HCT116 (cell line): Measurements from ENCODE around the gene FLT3LG. TPM values are rescaled to one million over a fixed set of nuclear protein-coding genes. Genes with fewer than 3 reads are reported as not detected.

Experiments used
- ATAC-seq: fragments of 200-7000 bp; cut with Tn5 transposase; 2 replicates; pipeline ENCODE4 v1.9.1; 2020; ENCODE audit warnings: mild to moderate bottlenecking, moderate library complexity
- BruUV-seq: library from RNA; stranded (reverse); fragments of 400-500 nt; replicated peaks from 2 replicates; lab custom pipeline; 2021; lab: Mats Ljungman, UMichigan
- CTCF ChIA-PET: fragments of 300-600 bp; sonication (Branson Sonifier 250); formaldehyde crosslinking; loops from one replicate; lab custom pipeline; 2021; ENCODE audit warnings: antibody characterized with exemption; lab: Charles Lee
- POLR2A ChIA-PET: fragments of 300-600, 350-600 bp; sonication (Branson Sonifier 250); formaldehyde crosslinking; loops from one replicate; lab custom pipeline; 2021; ENCODE audit warnings: antibody characterized with exemption; lab: Charles Lee
- RAD21 ChIA-PET, 2 experiments: fragments of 300-600 bp; sonication (Branson Sonifier 250); formaldehyde crosslinking; loops; one replicate each; lab custom pipeline; 2023; ENCODE audit warnings: low total read pairs in 2 of 2; ENCODE audit not compliant: uncharacterized antibody in 2 of 2, unreplicated experiment in 2 of 2, low non-redundant PET in 1 of 2; lab: Charles Lee
- DNase-seq: peaks from one replicate; pipeline ENCODE4 v3.0.0-alpha.2; 2010; ENCODE audit warnings: low read depth, low spot score
- H2AFZ ChIP-seq: fragments of 200-600 bp; shearing (Covaris generic), sonication (generic); 2 replicates; pipeline ENCODE4 v1.6.1; 2017; ENCODE audit warnings: low read depth, mixed run types, mixed read lengths, antibody characterized with exemption, low read length; ENCODE audit not compliant: poor library complexity, severe bottlenecking
- H3K27ac ChIP-seq: 2 replicates; pipeline ENCODE4 v1.5.1; 2012; ENCODE audit warnings: low read depth, low read length
- H3K27me3 ChIP-seq: fragments of 200-600 bp; sonication (generic); 2 replicates; pipeline ENCODE4 v1.6.1; 2016; ENCODE audit warnings: mixed run types, low read length, mixed read lengths; ENCODE audit not compliant: insufficient read depth
- H3K36me3 ChIP-seq, 2 experiments: fragments of 200-500 bp in 1 of 2; fragments of 200-600 bp in 1 of 2; sonication (Bioruptor generic) in 1 of 2; sonication (generic) in 1 of 2; 2 replicates each; pipeline versions ENCODE4 v1.5.1 to v1.6.1; 2014 to 2016; ENCODE audit warnings: low read length in 2 of 2, inconsistent platforms in 1 of 2, mixed read lengths in 1 of 2, mixed run types in 1 of 2; ENCODE audit not compliant: insufficient read depth in 2 of 2, control insufficient read depth in 1 of 2
- H3K4me1 ChIP-seq, 2 experiments: fragments of 200-600 bp in 1 of 2; sonication (generic) in 1 of 2; 2 replicates each; pipeline versions ENCODE4 v1.5.1 to v1.6.1; 2012 to 2017; ENCODE audit warnings: low read length in 2 of 2, inconsistent platforms in 1 of 2, mild to moderate bottlenecking in 1 of 2, mixed read lengths in 1 of 2, mixed run types in 1 of 2, moderate library complexity in 1 of 2; ENCODE audit not compliant: insufficient read depth in 2 of 2, control insufficient read depth in 1 of 2
- H3K4me2 ChIP-seq: fragments of 200-600 bp; sonication (generic); 2 replicates; pipeline ENCODE4 v1.6.1; 2017; ENCODE audit warnings: mixed run types, low read length, mixed read lengths
- H3K4me3 ChIP-seq, 2 experiments: fragments of 200-600 bp in 1 of 2; sonication (generic) in 1 of 2; replicated peaks in 1 of 2; 2 replicates each; pipeline ENCODE4 v1.5.1; 2011 to 2016; ENCODE audit warnings: low read length in 2 of 2, control low read depth in 1 of 2, low read depth in 1 of 2, mild to moderate bottlenecking in 1 of 2, mixed read lengths in 1 of 2, mixed run types in 1 of 2
- H3K79me2 ChIP-seq: fragments of 200-600 bp; sonication (generic); 2 replicates; pipeline ENCODE4 v1.6.1; 2017; ENCODE audit warnings: mild to moderate bottlenecking, mixed run types, low read length, moderate library complexity, mixed read lengths; ENCODE audit not compliant: insufficient read depth
- H3K9ac ChIP-seq: fragments of 200-600 bp; sonication (generic); 2 replicates; pipeline ENCODE4 v1.6.1; 2016; ENCODE audit warnings: low read length, mixed read lengths
- H3K9me2 ChIP-seq: fragments of 200-600 bp; sonication (generic), shearing (Covaris generic); 2 replicates; pipeline ENCODE4 v1.6.1; 2017; ENCODE audit warnings: mixed run types, mild to moderate bottlenecking, moderate library complexity; ENCODE audit not compliant: insufficient read depth
- H3K9me3 ChIP-seq, 2 experiments: fragments of 200-500 bp in 1 of 2; fragments of 200-600 bp in 1 of 2; sonication (Bioruptor generic) in 1 of 2; sonication (generic) in 1 of 2; 2 replicates each; pipeline ENCODE4 v1.6.1; 2014 to 2017; ENCODE audit warnings: low read length in 2 of 2, mixed read lengths in 2 of 2, inconsistent platforms in 1 of 2, low read depth in 1 of 2, mild to moderate bottlenecking in 1 of 2, mixed run types in 1 of 2, moderate library complexity in 1 of 2; ENCODE audit not compliant: control insufficient read depth in 1 of 2, insufficient read depth in 1 of 2
- H4K20me1 ChIP-seq: fragments of 200-600 bp; sonication (generic), shearing (Covaris generic); 2 replicates; pipeline ENCODE4 v1.6.1; 2017; ENCODE audit warnings: mixed run types, mild to moderate bottlenecking, moderate library complexity; ENCODE audit not compliant: insufficient read depth
- CBX3 ChIP-seq: IDR thresholded peaks from 2 replicates; pipeline ENCODE4 v1.6.1; 2012; ENCODE audit warnings: low read depth
- CEBPB ChIP-seq: IDR thresholded peaks from 2 replicates; pipeline ENCODE4 v1.6.1; 2012; ENCODE audit warnings: low read depth
- EGR1 ChIP-seq: IDR thresholded peaks from 2 replicates; pipeline ENCODE4 v1.6.1; 2012; ENCODE audit warnings: low read depth
- EZH2 ChIP-seq: fragments of 200-600 bp; sonication (generic); IDR thresholded peaks from 2 replicates; pipeline ENCODE4 v1.6.1; 2017; ENCODE audit warnings: antibody characterized with exemption, mixed run types
- FOSL1 ChIP-seq: IDR thresholded peaks from 2 replicates; pipeline ENCODE4 v1.6.1; 2012; ENCODE audit warnings: low read depth
- POLR2A ChIP-seq: IDR thresholded peaks from 2 replicates; pipeline ENCODE4 v1.7.0; 2011; ENCODE audit warnings: borderline replicate concordance; ENCODE audit not compliant: insufficient read depth, insufficient read length; ENCODE audit errors: extremely low read depth
- SIN3A ChIP-seq: IDR thresholded peaks from 2 replicates; pipeline ENCODE4 v1.6.1; 2012; ENCODE audit warnings: low read depth
- SP1 ChIP-seq: IDR thresholded peaks from 2 replicates; pipeline ENCODE4 v1.6.1; 2012; ENCODE audit warnings: low read depth
- SRF ChIP-seq: IDR thresholded peaks from 2 replicates; pipeline ENCODE4 v1.6.1; 2012; ENCODE audit warnings: low read depth
- YY1 ChIP-seq: IDR thresholded peaks from 2 replicates; pipeline ENCODE4 v1.6.1; 2011; ENCODE audit warnings: low read length, low read depth, moderate library complexity, mild to moderate bottlenecking; ENCODE audit not compliant: insufficient replicate concordance; ENCODE audit errors: extremely low read depth
- ZFX ChIP-seq: fragments of 450-650 bp; IDR thresholded peaks from 2 replicates; pipeline ENCODE4 v1.6.1; 2017
- ZNF274 ChIP-seq: fragments of 200-500 bp; sonication (Bioruptor generic); IDR thresholded peaks from 2 replicates; pipeline ENCODE4 v1.6.1; 2014; ENCODE audit warnings: mild to moderate bottlenecking, low read depth, low read length, inconsistent platforms
- intact Hi-C: fragments of 100-400 bp; cut with micrococcal nuclease; formaldehyde crosslinking; loops from 2 replicates; pipeline ENCODE4 v1.10.0; 2022
- total RNA-seq: library from RNA; stranded (reverse); gene quantifications from one replicate; pipeline ENCODE4 v1.2.1, GENCODE V29; 2021; ENCODE audit not compliant: unreplicated experiment
- TF ChIP-seq, protein P1 (sequence below), 3 experiments: fragments of 200-600 bp in 1 of 3; sonication (generic) in 1 of 3; IDR thresholded peaks in 2 of 3; conservative IDR thresholded peaks in 1 of 3; 2 replicates each; pipeline ENCODE4 v1.5.1; 2012 to 2017; ENCODE audit warnings: low read depth in 2 of 3, low read length in 2 of 3, antibody characterized with exemption in 1 of 3, borderline replicate concordance in 1 of 3, control low read depth in 1 of 3, mild to moderate bottlenecking in 1 of 3, mixed read lengths in 1 of 3, mixed run types in 1 of 3, moderate library complexity in 1 of 3; ENCODE audit not compliant: insufficient read depth in 1 of 3
- TF ChIP-seq, protein P2 (sequence below): IDR thresholded peaks from 2 replicates; pipeline ENCODE4 v1.6.1; 2011; ENCODE audit warnings: mild to moderate bottlenecking, low read length, moderate library complexity; ENCODE audit not compliant: insufficient replicate concordance; ENCODE audit errors: extremely low read depth
- TF ChIP-seq, protein P3 (sequence below): IDR thresholded peaks from 2 replicates; pipeline ENCODE4 v1.6.1; 2012
- TF ChIP-seq, protein P4 (sequence below): IDR thresholded peaks from 2 replicates; pipeline ENCODE4 v1.6.1; 2012

FLT3LG gene
- total RNA-seq, 1 experiment from 2014 or later, result 3.8 TPM

DNA sequence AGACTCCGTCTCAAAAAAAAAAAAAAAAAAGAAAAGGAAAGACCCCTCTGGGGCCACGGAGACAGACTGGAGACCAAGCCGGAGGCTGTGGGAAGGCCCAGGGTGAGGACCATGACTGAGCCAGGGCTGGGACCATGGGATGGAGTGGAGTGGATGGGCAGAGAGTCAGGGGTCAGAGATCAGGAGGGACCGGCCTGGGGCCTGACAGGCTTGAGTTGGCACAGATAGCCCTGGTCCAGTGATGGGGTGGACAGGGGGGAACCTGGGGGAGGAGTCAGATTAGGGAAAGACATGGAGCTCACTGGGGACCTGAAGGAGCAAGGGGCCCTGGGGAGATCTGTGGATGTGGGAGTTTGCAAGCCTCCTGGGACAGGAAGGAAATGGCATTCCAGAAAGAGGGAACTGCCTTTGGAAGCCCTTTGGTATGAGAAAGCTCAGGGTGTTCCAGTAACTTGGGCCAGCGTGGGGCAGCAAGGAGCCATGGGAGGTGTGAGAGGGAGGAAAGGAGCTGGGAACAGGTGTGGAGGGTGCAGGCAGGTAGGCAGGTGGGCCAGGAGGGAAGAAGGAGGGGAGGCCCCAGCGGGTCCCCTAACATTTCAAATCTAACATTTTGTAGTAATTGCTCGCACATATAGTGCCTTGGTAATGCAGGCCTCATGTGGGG lies 7.1 kb downstream of the FLT3LG start:
- Histone ChIP-seq H3K4me1 (peaks cover 8 to 15% of the 10 kb centered on the region in 2 experiments; a peak in 3 of 4 replicates), H3K4me2 (no peak overlapping the region), H3K9me3 (no peaks in the 10 kb centered on the region), H3K9me2 (no peaks in the 10 kb centered on the region), H4K20me1 (no peaks in the 10 kb centered on the region), H3K79me2 (no peaks in the 10 kb centered on the region), H3K36me3 (no peaks in the 10 kb centered on the region), H3K27ac (no peak overlapping the region), H3K9ac (no peak overlapping the region), H3K4me3 (no peak overlapping the region), H3K27me3 (no peaks in the 10 kb centered on the region), H2AFZ (no peak overlapping the region)
- no TSS peak for BruUV-seq
- CTCF ChIA-PET, result no interaction called here
- RAD21 ChIA-PET, result no interaction called here
- intact Hi-C loops, result no loop called here
- DNase-seq (no peak), ATAC-seq (no peak)
- TF ChIP-seq ZNF274, result no peak
- TF ChIP-seq, protein P1, sequence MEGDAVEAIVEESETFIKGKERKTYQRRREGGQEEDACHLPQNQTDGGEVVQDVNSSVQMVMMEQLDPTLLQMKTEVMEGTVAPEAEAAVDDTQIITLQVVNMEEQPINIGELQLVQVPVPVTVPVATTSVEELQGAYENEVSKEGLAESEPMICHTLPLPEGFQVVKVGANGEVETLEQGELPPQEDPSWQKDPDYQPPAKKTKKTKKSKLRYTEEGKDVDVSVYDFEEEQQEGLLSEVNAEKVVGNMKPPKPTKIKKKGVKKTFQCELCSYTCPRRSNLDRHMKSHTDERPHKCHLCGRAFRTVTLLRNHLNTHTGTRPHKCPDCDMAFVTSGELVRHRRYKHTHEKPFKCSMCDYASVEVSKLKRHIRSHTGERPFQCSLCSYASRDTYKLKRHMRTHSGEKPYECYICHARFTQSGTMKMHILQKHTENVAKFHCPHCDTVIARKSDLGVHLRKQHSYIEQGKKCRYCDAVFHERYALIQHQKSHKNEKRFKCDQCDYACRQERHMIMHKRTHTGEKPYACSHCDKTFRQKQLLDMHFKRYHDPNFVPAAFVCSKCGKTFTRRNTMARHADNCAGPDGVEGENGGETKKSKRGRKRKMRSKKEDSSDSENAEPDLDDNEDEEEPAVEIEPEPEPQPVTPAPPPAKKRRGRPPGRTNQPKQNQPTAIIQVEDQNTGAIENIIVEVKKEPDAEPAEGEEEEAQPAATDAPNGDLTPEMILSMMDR (IDR thresholded peaks at IDR 0.05 in 2 of 3, conservative IDR thresholded peaks at IDR 0.05 in 1 of 3; ENCODE audit: borderline replicate concordance in 1 of 3, insufficient read depth in 1 of 3, low read depth in 2 of 3, low read length in 2 of 3), result 0 out of 6 replicates have a peak, but pooled peaks of 1 of the 3 experiments have one; percentile 3
- POLR2A ChIA-PET, result interaction anchor here (1.3 kb wide), 1 partner anchor 15 kb away, joined by 4 read pairs; the partner anchor contains the start of gene RPS11

DNA sequence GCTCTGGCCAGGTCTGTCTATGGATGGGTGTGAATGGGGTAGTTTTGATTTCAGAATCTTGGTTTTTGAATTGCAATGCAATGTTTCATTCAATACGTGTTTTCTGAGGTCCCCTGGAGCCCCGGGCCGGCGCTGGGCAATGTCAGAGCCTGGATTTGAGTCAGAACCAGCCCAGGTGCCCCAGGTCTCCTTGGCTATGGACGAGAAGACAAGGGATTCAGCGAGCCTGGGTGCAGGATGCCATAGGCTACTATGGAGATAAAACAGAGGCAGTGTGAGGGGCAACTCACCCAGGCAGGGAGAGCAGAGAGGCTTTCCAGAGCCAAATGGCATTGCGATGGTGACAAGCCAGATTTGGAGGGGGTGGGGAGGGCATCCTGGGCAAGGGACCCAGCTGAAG lies 12.2 kb downstream of the FLT3LG start:
- Histone ChIP-seq H3K9ac (no peak overlapping the region), H3K27ac (peak overlapping the region; percentile 20; the same call in 1 of the 2 replicates), H3K9me3 (no peaks in the 10 kb centered on the region), H3K9me2 (no peaks in the 10 kb centered on the region), H4K20me1 (peaks cover 19% of the 10 kb centered on the region; the same call in 1 of the 2 replicates), H3K4me1 (peaks cover 7 to 31% of the 10 kb centered on the region in 2 experiments; a peak in 3 of 4 replicates), H3K4me3 (no peak overlapping the region), H3K27me3 (no peaks in the 10 kb centered on the region), H3K36me3 (peaks cover 21 to 38% of the 10 kb centered on the region in 2 experiments), H3K4me2 (peak overlapping the region; percentile 85), H2AFZ (no peak overlapping the region), H3K79me2 (peaks cover 39% of the 10 kb centered on the region)
- CTCF ChIA-PET, result no interaction called here
- no TSS peak for BruUV-seq
- ATAC-seq (no peak), DNase-seq (no peak)
- RAD21 ChIA-PET, result no interaction called here
- POLR2A ChIA-PET, result interaction anchor here (1.4 kb wide), 1 partner anchor 8 kb away, joined by 4 read pairs; no protein-coding TSS in a partner anchor
- intact Hi-C loops, result no loop called here
- TF ChIP-seq EZH2 (no peak), SP1 (no peak), CEBPB (no peak), SIN3A (no peak), CBX3 (no peak), POLR2A (no peak), ZFX (no peak), FOSL1 (no peak), EGR1 (no peak), SRF (no peak), YY1 (no peak)
- TF ChIP-seq, protein P2, sequence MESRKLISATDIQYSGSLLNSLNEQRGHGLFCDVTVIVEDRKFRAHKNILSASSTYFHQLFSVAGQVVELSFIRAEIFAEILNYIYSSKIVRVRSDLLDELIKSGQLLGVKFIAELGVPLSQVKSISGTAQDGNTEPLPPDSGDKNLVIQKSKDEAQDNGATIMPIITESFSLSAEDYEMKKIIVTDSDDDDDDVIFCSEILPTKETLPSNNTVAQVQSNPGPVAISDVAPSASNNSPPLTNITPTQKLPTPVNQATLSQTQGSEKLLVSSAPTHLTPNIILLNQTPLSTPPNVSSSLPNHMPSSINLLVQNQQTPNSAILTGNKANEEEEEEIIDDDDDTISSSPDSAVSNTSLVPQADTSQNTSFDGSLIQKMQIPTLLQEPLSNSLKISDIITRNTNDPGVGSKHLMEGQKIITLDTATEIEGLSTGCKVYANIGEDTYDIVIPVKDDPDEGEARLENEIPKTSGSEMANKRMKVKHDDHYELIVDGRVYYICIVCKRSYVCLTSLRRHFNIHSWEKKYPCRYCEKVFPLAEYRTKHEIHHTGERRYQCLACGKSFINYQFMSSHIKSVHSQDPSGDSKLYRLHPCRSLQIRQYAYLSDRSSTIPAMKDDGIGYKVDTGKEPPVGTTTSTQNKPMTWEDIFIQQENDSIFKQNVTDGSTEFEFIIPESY, result no peak
- TF ChIP-seq, protein P3, sequence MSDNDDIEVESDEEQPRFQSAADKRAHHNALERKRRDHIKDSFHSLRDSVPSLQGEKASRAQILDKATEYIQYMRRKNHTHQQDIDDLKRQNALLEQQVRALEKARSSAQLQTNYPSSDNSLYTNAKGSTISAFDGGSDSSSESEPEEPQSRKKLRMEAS, result no peak
- TF ChIP-seq, protein P4, sequence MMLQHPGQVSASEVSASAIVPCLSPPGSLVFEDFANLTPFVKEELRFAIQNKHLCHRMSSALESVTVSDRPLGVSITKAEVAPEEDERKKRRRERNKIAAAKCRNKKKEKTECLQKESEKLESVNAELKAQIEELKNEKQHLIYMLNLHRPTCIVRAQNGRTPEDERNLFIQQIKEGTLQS, result no peak
